Measurements from ENCODE around the gene LCE6A.

DNA sequence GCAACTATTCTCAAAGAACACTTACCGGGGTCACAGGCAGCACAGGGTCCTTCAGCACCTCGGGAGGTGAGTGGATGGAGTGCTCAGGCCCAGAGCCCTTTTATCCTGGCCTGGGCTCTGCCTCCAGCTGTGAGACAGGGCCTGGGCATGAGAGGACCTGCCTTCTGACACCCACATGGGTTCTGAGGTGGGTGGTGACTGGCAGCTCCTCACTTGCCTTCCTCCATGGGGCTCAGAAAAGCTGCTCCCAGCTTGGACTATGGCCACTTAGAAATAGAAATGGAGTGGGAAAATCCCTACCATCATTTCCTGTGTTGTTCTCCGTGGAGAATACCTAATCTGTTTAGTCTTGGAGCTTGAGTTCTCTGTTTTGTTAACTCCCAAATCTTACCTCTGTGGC lies 36.1 kb upstream of the LCE6A start, which contains the start of gene LCE1C:
- TF ChIP-seq POLR2A (IDR thresholded peaks at IDR 0.05) (no peak), POLR2AphosphoS5 (IDR thresholded peaks at IDR 0.05) (no peak)
- TF ChIP-seq, protein P1, sequence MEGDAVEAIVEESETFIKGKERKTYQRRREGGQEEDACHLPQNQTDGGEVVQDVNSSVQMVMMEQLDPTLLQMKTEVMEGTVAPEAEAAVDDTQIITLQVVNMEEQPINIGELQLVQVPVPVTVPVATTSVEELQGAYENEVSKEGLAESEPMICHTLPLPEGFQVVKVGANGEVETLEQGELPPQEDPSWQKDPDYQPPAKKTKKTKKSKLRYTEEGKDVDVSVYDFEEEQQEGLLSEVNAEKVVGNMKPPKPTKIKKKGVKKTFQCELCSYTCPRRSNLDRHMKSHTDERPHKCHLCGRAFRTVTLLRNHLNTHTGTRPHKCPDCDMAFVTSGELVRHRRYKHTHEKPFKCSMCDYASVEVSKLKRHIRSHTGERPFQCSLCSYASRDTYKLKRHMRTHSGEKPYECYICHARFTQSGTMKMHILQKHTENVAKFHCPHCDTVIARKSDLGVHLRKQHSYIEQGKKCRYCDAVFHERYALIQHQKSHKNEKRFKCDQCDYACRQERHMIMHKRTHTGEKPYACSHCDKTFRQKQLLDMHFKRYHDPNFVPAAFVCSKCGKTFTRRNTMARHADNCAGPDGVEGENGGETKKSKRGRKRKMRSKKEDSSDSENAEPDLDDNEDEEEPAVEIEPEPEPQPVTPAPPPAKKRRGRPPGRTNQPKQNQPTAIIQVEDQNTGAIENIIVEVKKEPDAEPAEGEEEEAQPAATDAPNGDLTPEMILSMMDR (IDR thresholded peaks at IDR 0.05), result no peak

All from prostate gland (tissue), 2 donors.